GM21619 (cell line): Measurements from ENCODE around the gene COL24A1.
"Not testable (repeated sequence)": the region's sequence is repeated elsewhere in the genome, so short reads cannot be mapped to it uniquely, and the experiment has no call there.

Experiments
- ATAC-seq: cut with Tn5 transposase; IDR thresholded peaks from one replicate; pipeline ENCODE4 v1.9.1; 2021; ENCODE audit not compliant: unreplicated experiment

The COL24A1 gene

DNA sequence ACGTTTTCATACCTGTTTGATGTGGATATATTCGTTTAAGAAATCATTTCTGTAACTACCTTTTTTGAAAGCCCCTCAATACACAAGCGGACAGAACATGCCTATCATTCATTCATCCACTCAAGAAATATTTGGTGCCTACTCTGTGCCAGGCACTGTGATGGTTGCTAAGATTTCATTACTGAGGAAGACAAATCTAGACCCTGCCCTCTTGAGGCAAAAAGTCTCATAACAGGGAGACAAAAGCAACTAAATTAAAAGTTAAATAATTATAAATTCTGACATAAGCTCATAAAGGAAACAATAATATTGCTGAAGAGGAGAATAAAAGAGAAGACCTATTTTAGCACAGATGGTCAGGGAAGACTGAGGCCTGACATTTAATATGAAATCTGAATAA is 244.8 kb downstream of the COL24A1 start:
- no peak for ATAC-seq

DNA sequence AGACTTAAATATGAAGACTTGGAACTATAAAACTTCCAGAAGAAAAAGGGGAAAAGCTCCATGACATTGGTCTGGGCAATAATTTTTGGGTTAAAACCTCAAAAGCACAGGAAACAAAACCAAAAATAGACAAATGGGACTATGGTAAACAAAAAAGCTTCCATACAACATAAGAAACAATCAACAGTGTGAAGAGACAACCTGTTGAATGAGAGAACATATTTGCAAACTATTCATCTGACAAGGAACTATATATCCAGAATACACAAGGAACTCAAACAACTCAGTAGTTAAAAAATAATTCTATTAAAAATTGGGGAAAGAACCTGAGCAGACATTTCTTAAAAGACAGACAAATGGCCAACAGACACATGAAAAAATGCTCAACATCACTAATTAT is 255.7 kb downstream of the COL24A1 start:
- no peak for ATAC-seq

GRCh38 chr1:85898861-85899260 is 257.7 kb downstream of the COL24A1 start:
- no peak for ATAC-seq

GRCh38 chr1:85894651-85895050 is 261.9 kb downstream of the COL24A1 start:
- peak; percentile 83 for ATAC-seq

DNA sequence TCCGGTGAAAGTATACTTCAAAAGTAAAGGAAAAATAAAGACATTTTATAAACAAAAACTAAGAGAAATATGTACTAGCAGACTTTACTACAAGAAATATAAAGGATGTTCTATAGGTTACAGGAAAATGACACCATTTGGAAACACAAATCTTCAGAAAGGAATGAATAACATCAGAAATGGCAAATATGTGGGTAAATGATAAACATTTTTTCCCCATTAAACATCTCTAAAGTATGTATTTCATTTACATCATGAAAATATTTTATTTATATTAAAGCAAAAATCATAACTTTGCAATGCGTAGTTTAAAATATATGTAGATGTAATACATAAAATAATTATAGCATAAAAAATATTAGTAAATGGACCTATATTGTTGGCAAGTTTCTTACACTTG is 264.2 kb downstream of the COL24A1 start:
- no peak for ATAC-seq

DNA sequence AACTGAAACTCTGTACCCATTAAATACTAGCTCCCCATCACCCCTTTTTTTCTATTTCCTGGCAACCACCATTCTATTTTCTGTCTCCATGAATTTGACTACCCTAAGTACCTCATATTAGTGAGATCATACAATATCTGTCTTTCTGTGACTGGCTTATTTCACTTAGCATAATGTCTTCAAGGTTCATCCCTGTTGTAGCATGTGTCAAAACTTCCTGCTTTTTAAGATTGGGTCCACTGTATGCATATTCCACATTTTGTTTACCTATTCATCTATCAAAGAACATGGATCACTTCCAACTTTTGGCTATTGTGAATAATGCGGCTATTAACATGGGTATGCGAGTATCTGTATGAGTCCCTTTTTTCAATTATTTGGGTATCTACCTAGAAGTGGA is 266.7 kb downstream of the COL24A1 start:
- no peak for ATAC-seq

DNA sequence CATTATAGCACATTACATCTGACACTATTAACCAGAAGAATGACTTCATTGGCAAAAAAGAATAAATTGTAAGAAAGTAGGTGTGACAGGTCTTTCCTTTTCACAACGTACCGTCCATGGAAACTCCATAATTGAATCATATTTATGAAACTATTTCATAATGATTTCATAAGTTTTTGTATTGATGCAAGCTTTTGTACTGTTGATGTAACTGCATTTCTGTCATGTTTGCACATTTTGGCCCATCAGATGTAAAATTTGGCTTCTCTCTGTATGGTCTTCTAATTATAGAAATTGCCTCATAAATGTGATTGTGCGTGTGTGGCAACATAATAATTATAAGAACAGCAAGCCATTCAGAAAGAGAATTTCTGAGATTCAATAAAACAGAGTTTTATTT is 267.7 kb downstream of the COL24A1 start:
- ATAC-seq: no peak

DNA sequence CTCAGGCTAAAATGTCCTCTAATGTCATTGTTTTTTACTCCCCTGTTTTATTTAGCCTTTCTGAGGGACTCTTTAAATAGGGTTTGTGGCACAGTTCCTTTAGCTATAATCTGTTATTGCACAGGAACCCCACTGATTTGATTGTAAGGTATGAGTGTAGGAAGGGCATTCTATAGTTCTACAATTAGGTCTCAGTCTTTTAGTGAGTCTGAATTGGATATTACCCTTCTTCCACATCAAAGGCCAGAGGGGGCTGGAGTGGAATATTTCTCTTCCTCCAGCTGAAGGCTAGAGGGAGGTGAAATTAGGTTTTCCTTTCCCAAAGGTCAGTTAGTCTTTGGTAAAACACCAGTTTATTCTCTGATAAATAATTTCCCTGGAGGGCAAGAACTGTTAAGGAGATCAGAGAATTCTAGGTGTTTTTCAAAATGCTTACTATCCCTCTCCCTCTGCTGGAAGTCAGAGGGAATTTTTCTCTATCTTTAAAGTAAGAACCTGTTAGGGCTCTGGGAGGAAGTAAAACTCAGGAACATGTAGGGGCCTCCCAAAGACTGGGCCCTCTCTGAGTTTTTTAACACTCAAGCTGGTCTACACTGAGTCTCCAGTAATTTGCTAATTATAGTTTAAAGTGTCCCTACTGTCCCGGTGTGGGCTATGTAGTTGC is 272.1 kb downstream of the COL24A1 start:
- no peak for ATAC-seq

DNA sequence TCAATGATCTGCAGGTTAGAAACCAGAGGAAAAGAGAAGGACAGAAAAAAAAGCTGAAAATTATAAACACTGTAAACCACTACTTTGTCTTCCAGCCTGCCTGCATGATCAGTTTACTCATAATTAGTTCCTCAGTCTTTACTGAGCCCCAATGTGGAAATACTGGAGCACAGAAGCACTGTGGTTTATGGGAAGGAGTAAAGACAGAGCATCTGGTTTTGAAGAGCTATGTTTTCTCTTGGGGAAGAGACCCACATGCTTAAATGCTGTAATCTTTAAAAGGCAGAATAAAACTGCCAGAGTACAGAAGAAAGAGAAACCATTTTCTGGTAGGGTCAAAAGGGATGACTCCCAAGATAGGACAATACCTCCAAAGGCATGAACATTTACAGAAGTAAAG is 289.4 kb downstream of the COL24A1 start:
- ATAC-seq: no peak

GRCh38 chr1:85865213-85865612 is 291.4 kb downstream of the COL24A1 start:
- ATAC-seq: no peak

DNA sequence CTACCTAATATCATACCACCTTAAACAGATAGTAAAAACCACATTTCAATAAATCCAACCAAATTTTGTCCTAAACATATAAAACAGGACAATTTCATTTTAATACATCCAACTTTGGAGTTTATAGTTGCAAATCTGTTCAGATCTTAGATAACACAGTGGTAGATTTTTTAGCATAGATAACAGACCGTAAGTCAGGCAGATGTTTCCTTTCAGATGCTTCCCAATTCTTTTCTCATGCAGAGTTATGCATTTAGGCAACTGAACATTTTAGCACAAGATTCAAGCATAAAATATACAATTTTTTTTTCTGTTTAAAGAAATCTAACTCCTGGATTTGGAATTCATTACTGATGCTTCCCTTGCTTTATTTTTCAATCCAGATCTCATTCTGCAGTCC is 291.8 kb downstream of the COL24A1 start:
- ATAC-seq: no peak

DNA sequence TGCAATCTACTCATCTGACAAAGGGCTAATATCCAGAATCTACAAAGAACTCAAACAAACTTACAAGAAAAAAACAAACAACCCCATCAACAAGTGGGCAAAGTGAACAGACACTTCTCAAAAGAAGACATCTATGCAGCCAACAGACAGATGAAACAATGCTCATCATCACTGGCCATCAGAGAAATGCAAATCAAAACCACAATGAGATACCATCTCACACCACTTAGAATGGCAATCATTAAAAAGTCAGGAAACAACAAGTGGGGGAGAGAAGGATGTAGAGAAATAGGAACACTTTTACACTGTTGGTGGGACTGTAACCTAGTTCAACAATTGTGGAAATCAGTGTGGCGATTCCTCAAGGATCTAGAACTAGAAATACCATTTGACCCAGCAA is 292.9 kb downstream of the COL24A1 start:
- ATAC-seq: not testable (repeated sequence)

- no peak for ATAC-seq
Observed at GRCh38 chr1:85862456-85862855, 294.1 kb downstream of the COL24A1 start.

GRCh38 chr1:85857991-85858390 is 298.6 kb downstream of the COL24A1 start:
- ATAC-seq: no peak

- no peak for ATAC-seq
Observed at GRCh38 chr1:85850238-85850637, 306.3 kb downstream of the COL24A1 start.

DNA sequence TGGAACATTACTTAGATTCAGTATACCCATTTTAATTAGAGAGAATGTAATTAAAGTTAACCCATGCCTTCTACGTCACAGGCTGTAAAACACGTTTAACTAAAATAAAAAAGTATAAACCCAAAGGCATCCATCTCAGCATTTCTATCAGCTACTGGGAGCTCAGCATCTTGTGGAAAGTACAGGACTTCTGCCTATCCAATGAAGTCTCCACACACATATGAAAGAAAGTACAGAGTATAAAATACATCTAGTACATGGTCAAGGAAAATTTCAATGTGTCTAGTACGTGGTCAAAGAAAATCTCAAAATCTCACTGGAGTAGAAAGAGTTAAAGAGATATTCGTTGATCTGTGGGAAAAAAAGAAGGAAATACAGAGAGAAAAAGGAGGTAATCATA is 306.9 kb downstream of the COL24A1 start:
- no peak for ATAC-seq

- no peak for ATAC-seq
Observed at GRCh38 chr1:85847356-85847755, 309.2 kb downstream of the COL24A1 start.

DNA sequence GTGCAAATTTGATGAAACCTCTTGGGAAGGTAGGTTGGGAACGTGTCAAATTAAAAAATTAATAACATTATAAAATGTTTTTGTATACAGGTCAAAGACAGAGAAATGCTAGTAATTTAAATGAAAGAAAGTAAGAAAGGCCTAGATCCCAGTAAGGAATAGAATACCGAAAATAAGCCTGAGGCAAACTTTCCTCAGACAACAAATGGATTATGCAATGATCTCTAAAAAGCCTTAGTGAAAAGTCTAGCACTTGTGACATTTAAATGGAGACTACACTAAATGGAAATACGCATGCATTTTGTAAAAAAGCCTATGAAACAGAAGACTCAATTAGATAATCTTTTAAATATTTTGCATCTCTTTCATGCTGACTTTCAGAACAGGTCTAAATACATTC is 309.9 kb downstream of the COL24A1 start:
- ATAC-seq: no peak

- ATAC-seq: no peak
Observed at GRCh38 chr1:85839459-85839858, 317.1 kb downstream of the COL24A1 start.

GRCh38 chr1:85838238-85838637 is 318.3 kb downstream of the COL24A1 start:
- ATAC-seq: peak; percentile 94

- ATAC-seq: no peak
Observed at GRCh38 chr1:85836736-85837135, 319.8 kb downstream of the COL24A1 start.

- not testable (repeated sequence) for ATAC-seq
Observed at GRCh38 chr1:85833165-85833564, 323.4 kb downstream of the COL24A1 start.

- ATAC-seq: no peak
Observed at GRCh38 chr1:85830837-85831236, 325.7 kb downstream of the COL24A1 start.
